CD4-positive, alpha-beta T cell (primary cell): ENCODE measurements around the gene AMELX. TPM values are rescaled to one million over a fixed set of nuclear protein-coding genes. Genes with fewer than 3 reads are reported as not detected.

Source experiments
- ATAC-seq: fragments of 200-7000 bp; cut with Tn5 transposase; one replicate; pipeline ENCODE4 v1.10.0; 2022; ENCODE audit warnings: mild to moderate bottlenecking; ENCODE audit not compliant: poor library complexity
- CTCF ChIA-PET: fragments of 350-600 bp; sonication (Branson Sonifier 250); formaldehyde crosslinking; loops from one replicate; lab custom pipeline; 2021; ENCODE audit warnings: antibody characterized with exemption, inconsistent platforms; lab: Charles Lee
- POLR2A ChIA-PET: fragments of 350-600 bp; sonication (Branson Sonifier 250); formaldehyde crosslinking; loops from one replicate; lab custom pipeline; 2021; ENCODE audit warnings: antibody characterized with exemption, inconsistent platforms; lab: Charles Lee
- DNase-seq, 14 experiments: peaks; one replicate each; pipeline ENCODE4 v3.0.0-alpha.2; 2013 to 2020; ENCODE audit warnings: mixed read lengths in 2 of 14
- H3K27ac ChIP-seq, 2 donors: one replicate each; pipeline versions ENCODE4 v1.5.1 to v1.7.0; 2013; ENCODE audit warnings: low read length in 2 of 2, low read depth in 1 of 2, mild to moderate bottlenecking in 1 of 2
- H3K27me3 ChIP-seq, 2 experiments: 1 replicate in 1 of 2; 2 replicates in 1 of 2; pipeline versions ENCODE4 v1.6.1 to v1.7.0; 2013; ENCODE audit warnings: low read length in 2 of 2, control low read depth in 1 of 2, mild to moderate bottlenecking in 1 of 2, moderate library complexity in 1 of 2; ENCODE audit not compliant: insufficient read depth in 2 of 2, control insufficient read depth in 1 of 2
- H3K36me3 ChIP-seq: one replicate; pipeline ENCODE4 v1.6.1; 2013; ENCODE audit warnings: low read length, control low read depth; ENCODE audit not compliant: insufficient read depth
- H3K4me1 ChIP-seq: one replicate; pipeline ENCODE4 v1.6.1; 2013; ENCODE audit warnings: low read length, control low read depth; ENCODE audit not compliant: insufficient read depth
- H3K4me3 ChIP-seq: one replicate; pipeline ENCODE4 v1.5.1; 2013; ENCODE audit warnings: mild to moderate bottlenecking, low read length, moderate library complexity
- H3K9me3 ChIP-seq, 2 experiments: 1 replicate in 1 of 2; 2 replicates in 1 of 2; pipeline versions ENCODE4 v1.6.1 to v1.7.0; 2013; ENCODE audit warnings: low read length in 2 of 2, mild to moderate bottlenecking in 2 of 2, control low read depth in 1 of 2, moderate library complexity in 1 of 2; ENCODE audit not compliant: control insufficient read depth in 1 of 2, insufficient read depth in 1 of 2
- H3K27ac Mint-ChIP-seq: one replicate; pipeline ENCODE4 v1.8.0; 2020; ENCODE audit warnings: mixed read lengths
- H3K27me3 Mint-ChIP-seq: one replicate; pipeline ENCODE4 v1.8.0; 2021; ENCODE audit warnings: mixed read lengths
- H3K36me3 Mint-ChIP-seq: one replicate; pipeline ENCODE4 v1.8.0; 2021; ENCODE audit warnings: low read depth, mixed read lengths
- H3K4me1 Mint-ChIP-seq: one replicate; pipeline ENCODE4 v1.8.0; 2021; ENCODE audit warnings: low read depth, mixed read lengths
- H3K4me3 Mint-ChIP-seq: one replicate; pipeline ENCODE4 v1.8.0; 2020; ENCODE audit warnings: mild to moderate bottlenecking, mixed read lengths
- H3K9me3 Mint-ChIP-seq: one replicate; pipeline ENCODE4 v1.8.0; 2020; ENCODE audit warnings: mixed read lengths
- CTCF ChIP-seq: fragments of 200-600 bp; IDR thresholded peaks from one replicate; pipeline ENCODE4 v1.8.0; 2022; ENCODE audit warnings: antibody characterized with exemption, mild to moderate bottlenecking
- intact Hi-C, 2 experiments: fragments of 100-400 bp; cut with DNase I in 1 of 2; cut with micrococcal nuclease in 1 of 2; formaldehyde crosslinking; loops; one replicate each; pipeline versions ENCODE4 v1.15.1 to v1.9.0; 2023 to 2025; cut with DNase I, micrococcal nuclease
- total RNA-seq, 174 experiments: library from RNA in 2 of 174; stranded (reverse) in 2 of 174; gene quantifications; one replicate each; pipeline ENCODE4 v1.2.3 and lab custom pipeline; 2021 to 2026

The AMELX gene
- total RNA-seq, 2 experiments from 2014 or later, result not detected

GRCh38 chrX:11337292-11338009 lies 44.2 kb downstream of the AMELX start:
- no peaks in the 10 kb centered on the region for H3K9me3 Mint-ChIP-seq
- H3K27ac Mint-ChIP-seq, result no peak overlapping the region
- H3K4me1 ChIP-seq, result no peaks in the 10 kb centered on the region
- no peak overlapping the region for H3K4me3 ChIP-seq
- H3K36me3 ChIP-seq, result no peaks in the 10 kb centered on the region
- H3K9me3 ChIP-seq, result no peaks in the 10 kb centered on the region
- no peak for DNase-seq
- intact Hi-C loops, result no loop called here
- peaks cover 13% of the 10 kb centered on the region for H3K27me3 Mint-ChIP-seq
- no peaks in the 10 kb centered on the region for H3K27me3 ChIP-seq
- ChIA-PET POLR2A (no interaction called here), CTCF (no interaction called here)
- no peak for TF ChIP-seq CTCF
- no peaks in the 10 kb centered on the region for H3K36me3 Mint-ChIP-seq
- no peak overlapping the region for H3K27ac ChIP-seq
- no peak for ATAC-seq
- no peaks in the 10 kb centered on the region for H3K4me1 Mint-ChIP-seq
- no peak overlapping the region for H3K4me3 Mint-ChIP-seq

- DNase-seq (peak in 3 of 14 experiments; percentile 10 to 57 (median 31)), ATAC-seq (no peak)
- H3K36me3 ChIP-seq, result no peaks in the 10 kb centered on the region
- H3K4me3 ChIP-seq, result no peak overlapping the region
- no peaks in the 10 kb centered on the region for H3K4me1 ChIP-seq
- no peak overlapping the region for H3K27ac ChIP-seq
- H3K4me1 Mint-ChIP-seq, result no peaks in the 10 kb centered on the region
- H3K9me3 Mint-ChIP-seq, result no peaks in the 10 kb centered on the region
- CTCF ChIA-PET, result no interaction called here
- no peak overlapping the region for H3K27ac Mint-ChIP-seq
- TF ChIP-seq CTCF, result no peak
- H3K9me3 ChIP-seq, result no peaks in the 10 kb centered on the region
- H3K4me3 Mint-ChIP-seq, result no peak overlapping the region
- H3K27me3 ChIP-seq, result no peaks in the 10 kb centered on the region
- H3K27me3 Mint-ChIP-seq, result peaks cover 13% of the 10 kb centered on the region
- POLR2A ChIA-PET, result no interaction called here
- H3K36me3 Mint-ChIP-seq, result no peaks in the 10 kb centered on the region
- intact Hi-C loops, result no loop called here
Measured at GRCh38 chrX:11341274-11342201, 48.3 kb downstream of the AMELX start.

- H3K9me3 ChIP-seq, result no peaks in the 10 kb centered on the region
- H3K36me3 Mint-ChIP-seq, result no peaks in the 10 kb centered on the region
- no peaks in the 10 kb centered on the region for H3K27me3 ChIP-seq
- ChIA-PET CTCF (no interaction called here), POLR2A (no interaction called here)
- no peaks in the 10 kb centered on the region for H3K36me3 ChIP-seq
- H3K27ac Mint-ChIP-seq, result no peak overlapping the region
- peaks cover 13% of the 10 kb centered on the region for H3K27me3 Mint-ChIP-seq
- no peaks in the 10 kb centered on the region for H3K9me3 Mint-ChIP-seq
- intact Hi-C loops, result no loop called here
- H3K27ac ChIP-seq, result no peak overlapping the region
- ATAC-seq, result no peak
- DNase-seq, result no peak
- H3K4me3 ChIP-seq, result no peak overlapping the region
- H3K4me1 Mint-ChIP-seq, result no peaks in the 10 kb centered on the region
- H3K4me1 ChIP-seq, result no peaks in the 10 kb centered on the region
- no peak for TF ChIP-seq CTCF
- no peak overlapping the region for H3K4me3 Mint-ChIP-seq
Measured at GRCh38 chrX:11342673-11343072, 49.5 kb downstream of the AMELX start.
